ENCODE data around the gene EXD1.

The EXD1 gene

DNA sequence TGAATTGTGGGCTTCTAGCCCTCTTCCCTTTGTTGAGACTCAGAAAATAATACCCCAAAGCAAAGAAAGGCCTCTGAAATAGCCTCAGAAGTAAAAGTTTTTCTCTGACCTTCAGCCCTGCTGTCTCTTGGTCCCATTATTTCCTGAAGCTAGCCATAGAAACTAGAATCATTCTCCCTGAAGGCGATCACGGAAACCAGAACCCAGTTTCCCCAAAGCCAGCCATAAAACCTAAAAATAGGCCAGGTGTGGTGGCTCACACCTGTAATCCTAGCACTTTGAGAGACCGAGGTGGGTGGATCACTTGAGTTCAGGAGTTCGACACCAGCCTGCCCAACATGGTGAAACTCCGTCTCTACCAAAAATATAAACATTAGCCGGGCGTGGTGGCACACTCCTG, 27.2 kb downstream of the EXD1 start:
- no peaks in the 10 kb centered on the region for H3K4me1 ChIP-seq (ENCODE audit: low read length)
- H4K20me1 ChIP-seq (ENCODE audit: insufficient read depth, low read length), result no peaks in the 10 kb centered on the region
- no peaks in the 10 kb centered on the region for H3K79me2 ChIP-seq (ENCODE audit: low read length)
- no peak overlapping the region for H3K4me3 ChIP-seq (ENCODE audit: low read length)
- no peaks in the 10 kb centered on the region for H3K27me3 ChIP-seq (replicated peaks; ENCODE audit: insufficient read depth, low read length)
- no peak overlapping the region for H2AFZ ChIP-seq (ENCODE audit: low read length)
- TF ChIP-seq, protein P1, sequence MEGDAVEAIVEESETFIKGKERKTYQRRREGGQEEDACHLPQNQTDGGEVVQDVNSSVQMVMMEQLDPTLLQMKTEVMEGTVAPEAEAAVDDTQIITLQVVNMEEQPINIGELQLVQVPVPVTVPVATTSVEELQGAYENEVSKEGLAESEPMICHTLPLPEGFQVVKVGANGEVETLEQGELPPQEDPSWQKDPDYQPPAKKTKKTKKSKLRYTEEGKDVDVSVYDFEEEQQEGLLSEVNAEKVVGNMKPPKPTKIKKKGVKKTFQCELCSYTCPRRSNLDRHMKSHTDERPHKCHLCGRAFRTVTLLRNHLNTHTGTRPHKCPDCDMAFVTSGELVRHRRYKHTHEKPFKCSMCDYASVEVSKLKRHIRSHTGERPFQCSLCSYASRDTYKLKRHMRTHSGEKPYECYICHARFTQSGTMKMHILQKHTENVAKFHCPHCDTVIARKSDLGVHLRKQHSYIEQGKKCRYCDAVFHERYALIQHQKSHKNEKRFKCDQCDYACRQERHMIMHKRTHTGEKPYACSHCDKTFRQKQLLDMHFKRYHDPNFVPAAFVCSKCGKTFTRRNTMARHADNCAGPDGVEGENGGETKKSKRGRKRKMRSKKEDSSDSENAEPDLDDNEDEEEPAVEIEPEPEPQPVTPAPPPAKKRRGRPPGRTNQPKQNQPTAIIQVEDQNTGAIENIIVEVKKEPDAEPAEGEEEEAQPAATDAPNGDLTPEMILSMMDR (IDR thresholded peaks at IDR 0.05; ENCODE audit: low read length), result no peak
- TF ChIP-seq EZH2phosphoT487 (IDR thresholded peaks at IDR 0.05; ENCODE audit: low read length), result no peak
- H3K4me2 ChIP-seq (ENCODE audit: low read depth, low read length), result no peak overlapping the region
- no peak for DNase-seq
- no peaks in the 10 kb centered on the region for H3K36me3 ChIP-seq (replicated peaks; ENCODE audit: insufficient read depth, low read length)
- no peaks in the 10 kb centered on the region for H3K9me2 ChIP-seq (replicated peaks; ENCODE audit: insufficient read depth, low read length)
- no peak overlapping the region for H3K27ac ChIP-seq (ENCODE audit: low read length)
- H3K9me3 ChIP-seq (replicated peaks; ENCODE audit: insufficient read depth, low read length), result no peaks in the 10 kb centered on the region
- H3F3A ChIP-seq (ENCODE audit: insufficient read depth, low read length), result no peaks in the 10 kb centered on the region
- H3K9ac ChIP-seq (ENCODE audit: low read length), result no peak overlapping the region

DNA sequence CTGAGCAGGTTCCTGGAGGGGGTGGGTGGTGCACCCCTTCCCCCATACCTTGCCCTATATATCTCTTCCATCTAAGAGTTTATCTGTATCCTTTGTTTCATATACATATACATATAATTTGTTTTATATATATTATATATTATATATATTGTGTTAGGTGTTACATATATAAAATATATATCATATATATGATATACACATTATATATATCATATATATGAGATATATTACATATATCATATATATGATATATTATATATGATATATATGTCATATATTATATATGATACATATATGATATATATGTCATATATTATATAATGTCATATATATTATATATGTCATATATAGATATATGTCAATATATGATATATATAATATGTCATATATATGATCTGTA, 31.1 kb downstream of the EXD1 start:
- Histone ChIP-seq H3K27me3 (replicated peaks; ENCODE audit: insufficient read depth, low read length) (no peaks in the 10 kb centered on the region), H3K4me2 (ENCODE audit: low read depth, low read length) (no peak overlapping the region), H3F3A (ENCODE audit: insufficient read depth, low read length) (no peaks in the 10 kb centered on the region), H3K9me2 (replicated peaks; ENCODE audit: insufficient read depth, low read length) (no peaks in the 10 kb centered on the region), H3K79me2 (ENCODE audit: low read length) (no peaks in the 10 kb centered on the region), H2AFZ (ENCODE audit: low read length) (no peak overlapping the region), H3K9ac (ENCODE audit: low read length) (no peak overlapping the region), H3K36me3 (replicated peaks; ENCODE audit: insufficient read depth, low read length) (no peaks in the 10 kb centered on the region), H3K4me3 (ENCODE audit: low read length) (no peak overlapping the region), H4K20me1 (ENCODE audit: insufficient read depth, low read length) (no peaks in the 10 kb centered on the region), H3K27ac (ENCODE audit: low read length) (no peak overlapping the region), H3K4me1 (ENCODE audit: low read length) (no peaks in the 10 kb centered on the region), H3K9me3 (replicated peaks; ENCODE audit: insufficient read depth, low read length) (no peaks in the 10 kb centered on the region)
- no peak for TF ChIP-seq EZH2phosphoT487 (IDR thresholded peaks at IDR 0.05; ENCODE audit: low read length)
- no peak for TF ChIP-seq EZH2 (optimal IDR thresholded peaks at IDR 0.05; ENCODE audit: low read depth, low read length)
- TF ChIP-seq, protein P1 (IDR thresholded peaks at IDR 0.05; ENCODE audit: low read length), result no peak
- DNase-seq, result no peak

DNA sequence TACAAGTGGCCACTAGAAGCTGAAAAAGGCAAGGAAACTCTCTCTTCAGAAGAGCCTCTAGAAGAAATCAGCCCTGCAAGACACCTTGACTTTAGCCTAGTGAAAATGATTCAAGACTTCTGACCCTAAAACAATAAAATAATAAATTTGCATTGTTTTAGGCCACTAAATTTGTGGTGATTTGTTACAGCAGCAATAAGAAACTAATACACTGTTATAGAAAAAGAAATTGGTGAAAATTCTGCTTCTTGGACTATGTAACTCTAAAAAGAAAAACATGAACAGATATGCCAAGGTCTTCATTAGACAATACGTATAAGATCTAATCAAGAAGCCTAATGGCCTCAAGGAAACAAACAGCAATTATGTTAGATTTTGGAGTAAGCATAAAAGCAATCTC, 36.1 kb downstream of the EXD1 start:
- TF ChIP-seq, protein P1 (IDR thresholded peaks at IDR 0.05; ENCODE audit: low read length), result no peak
- TF ChIP-seq EZH2phosphoT487 (IDR thresholded peaks at IDR 0.05; ENCODE audit: low read length), result no peak
- TF ChIP-seq EZH2 (optimal IDR thresholded peaks at IDR 0.05; ENCODE audit: low read depth, low read length), result no peak

More for the DNA sequence above, 36.1 kb downstream of the EXD1 start:
- H3K36me3 ChIP-seq (replicated peaks; ENCODE audit: insufficient read depth, low read length), result no peaks in the 10 kb centered on the region
- DNase-seq, result no peak
- H3K9ac ChIP-seq (ENCODE audit: low read length), result no peak overlapping the region
- H3K9me2 ChIP-seq (replicated peaks; ENCODE audit: insufficient read depth, low read length), result no peaks in the 10 kb centered on the region
- H3K27ac ChIP-seq (ENCODE audit: low read length), result no peak overlapping the region
- H4K20me1 ChIP-seq (ENCODE audit: insufficient read depth, low read length), result no peaks in the 10 kb centered on the region
- H2AFZ ChIP-seq (ENCODE audit: low read length), result no peak overlapping the region
- no peak overlapping the region for H3K4me3 ChIP-seq (ENCODE audit: low read length)
- no peaks in the 10 kb centered on the region for H3K79me2 ChIP-seq (ENCODE audit: low read length)
- no peaks in the 10 kb centered on the region for H3K27me3 ChIP-seq (replicated peaks; ENCODE audit: insufficient read depth, low read length)
- no peaks in the 10 kb centered on the region for H3K9me3 ChIP-seq (replicated peaks; ENCODE audit: insufficient read depth, low read length)
- H3K4me1 ChIP-seq (ENCODE audit: low read length), result no peaks in the 10 kb centered on the region
- H3F3A ChIP-seq (ENCODE audit: insufficient read depth, low read length), result no peaks in the 10 kb centered on the region
- H3K4me2 ChIP-seq (ENCODE audit: low read depth, low read length), result no peak overlapping the region
